Fibroblast of pulmonary artery (primary cell): ENCODE measurements around the gene HEYL.
A peak's percentile ranks its signal among the peaks of the same experiment; 100 is the strongest.

ENCODE experiments used
- DNase-seq: peaks from one replicate; pipeline ENCODE4 v3.0.0-alpha.2; 2010; ENCODE audit warnings: low read depth
- H3K4me3 ChIP-seq: replicated peaks from 2 replicates; pipeline ENCODE4 v1.5.1; 2011; ENCODE audit warnings: low read depth, mild to moderate bottlenecking, control low read depth, low read length, moderate library complexity
- CTCF ChIP-seq: IDR thresholded peaks from 2 replicates; pipeline ENCODE4 v1.5.1; 2011; ENCODE audit warnings: mild to moderate bottlenecking, control low read depth, low read length, inconsistent platforms; ENCODE audit errors: missing control alignments

Gene HEYL

GRCh38 chr1:39676948-39677548, 37.6 kb upstream of the HEYL start:
- no peak for DNase-seq
- no peak for TF ChIP-seq CTCF
- no peak overlapping the region for H3K4me3 ChIP-seq

GRCh38 chr1:39675220-39675619, 35.8 kb upstream of the HEYL start:
- TF ChIP-seq CTCF, result no peak
- no peak for DNase-seq
- H3K4me3 ChIP-seq, result no peak overlapping the region

GRCh38 chr1:39673215-39673614, 33.8 kb upstream of the HEYL start:
- TF ChIP-seq CTCF, result no peak
- DNase-seq, result no peak
- no peak overlapping the region for H3K4me3 ChIP-seq

- H3K4me3 ChIP-seq, result no peak overlapping the region
- no peak for DNase-seq
- TF ChIP-seq CTCF, result peak; percentile 47
Observed at GRCh38 chr1:39672551-39672947, 33.1 kb upstream of the HEYL start.

GRCh38 chr1:39671793-39672550, 32.5 kb upstream of the HEYL start, which contains the start of gene NT5C1A:
Gene NT5C1A, minus strand, starts transcription at chr1:39672107. Its CDS starts 69 bp downstream, at chr1:39672038.
- peak within 1 kb of the TSS; percentile 35 for H3K4me3 ChIP-seq
- no peak for DNase-seq

GRCh38 chr1:39671433-39671792, 32.0 kb upstream of the HEYL start:
- no peak for TF ChIP-seq CTCF
- peak overlapping the region; percentile 35 for H3K4me3 ChIP-seq
- no peak for DNase-seq

More at GRCh38 chr1:39671793-39672550, 32.5 kb upstream of the HEYL start, which contains the start of gene NT5C1A:
- no peak for TF ChIP-seq CTCF
